GM18873 (cell line): ENCODE data around the gene EXOSC6.
A peak's percentile ranks its signal among the peaks of the same experiment; 100 is the strongest.
"Not testable (repeated sequence)": the region's sequence is repeated elsewhere in the genome, so short reads cannot be mapped to it uniquely, and the experiment has no call there.

Experiments used
- ATAC-seq: cut with Tn5 transposase; IDR thresholded peaks from one replicate; pipeline ENCODE4 v1.9.1; 2021; ENCODE audit warnings: mild to moderate bottlenecking, moderate library complexity, moderate number of reproducible peaks; ENCODE audit not compliant: unreplicated experiment, low FRiP score

The EXOSC6 gene

GRCh38 chr16:70255574-70255973, 3.8 kb upstream of the EXOSC6 start:
- ATAC-seq = no peak

GRCh38 chr16:70254965-70255286, 3.2 kb upstream of the EXOSC6 start:
- no peak for ATAC-seq

DNA sequence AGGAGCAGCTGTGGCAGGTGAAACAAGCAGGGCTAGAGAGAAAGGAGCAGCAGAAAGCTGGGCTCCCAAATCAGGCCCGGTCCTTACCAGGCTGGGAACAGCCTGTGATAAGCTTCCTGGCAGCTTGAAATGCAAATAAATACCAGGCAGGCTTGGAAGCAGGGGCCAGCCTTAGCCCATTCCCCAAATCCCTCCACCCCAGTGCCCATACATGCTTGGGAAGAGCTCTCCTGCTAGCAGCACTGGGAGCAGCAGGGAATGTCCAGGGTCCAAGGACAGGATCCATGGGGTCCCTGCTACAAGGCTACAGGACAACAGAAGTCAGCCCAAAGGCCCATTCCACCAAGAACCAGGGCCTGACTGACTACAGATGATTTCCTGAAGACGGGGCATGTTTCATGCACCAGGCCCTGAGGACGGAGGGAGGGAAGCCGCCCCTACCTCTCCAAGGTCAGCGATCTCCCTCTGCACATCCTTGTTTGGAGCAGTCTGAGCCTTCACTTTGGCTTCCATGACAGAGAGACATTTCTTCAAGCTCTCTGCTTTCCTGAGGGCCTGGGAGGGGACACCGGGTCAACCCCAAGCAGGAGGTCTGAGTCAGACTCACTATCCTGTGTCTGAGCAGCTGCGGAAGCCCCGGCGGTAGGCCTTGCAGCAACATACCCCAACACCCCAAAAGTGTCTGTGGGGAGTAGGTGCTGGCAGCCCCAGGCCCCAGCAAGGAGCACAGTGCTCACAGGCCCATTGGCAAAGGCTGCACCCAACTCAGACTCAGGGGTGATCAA, 2.6 kb upstream of the EXOSC6 start:
- ATAC-seq = no peak

DNA sequence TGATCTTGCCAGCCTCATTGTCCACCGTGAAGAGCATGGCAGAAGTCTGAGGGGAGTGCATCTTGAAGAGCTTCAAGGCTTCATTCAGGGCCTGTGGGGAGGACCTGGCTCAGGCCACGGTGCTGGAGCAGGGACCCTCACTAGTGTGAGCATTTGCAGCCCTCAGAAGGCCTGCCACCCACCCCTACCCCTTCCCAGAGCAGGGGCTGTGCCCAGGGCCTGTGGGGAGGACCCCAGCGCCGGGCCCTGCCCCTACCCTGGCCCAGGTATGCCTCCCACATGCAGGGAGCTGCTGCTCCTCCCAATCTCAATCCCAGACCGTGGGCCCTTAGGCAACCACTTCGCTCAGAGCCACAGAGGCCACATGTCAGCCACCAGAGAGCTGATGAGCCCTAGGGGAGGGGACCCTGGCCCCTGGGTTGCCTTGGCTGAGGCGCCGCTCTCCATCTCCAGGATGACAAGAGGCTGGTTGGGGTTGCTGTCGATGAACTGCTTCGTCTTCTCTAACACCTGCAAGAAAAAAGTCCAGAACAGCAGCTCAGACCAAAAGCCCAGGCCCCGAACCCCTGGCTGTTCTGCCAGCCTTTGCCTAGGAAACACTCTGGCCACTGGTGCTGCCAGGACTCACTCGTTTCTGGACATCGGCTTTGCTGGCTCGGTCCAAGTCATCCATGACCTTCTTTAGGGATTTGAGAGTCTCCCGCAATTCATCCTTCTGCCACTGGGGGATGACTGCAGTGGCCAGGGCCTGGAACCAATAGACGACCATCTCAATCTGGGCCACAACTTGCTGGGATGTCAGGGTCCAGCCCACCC, 1.8 kb upstream of the EXOSC6 start:
- ATAC-seq = no peak

DNA sequence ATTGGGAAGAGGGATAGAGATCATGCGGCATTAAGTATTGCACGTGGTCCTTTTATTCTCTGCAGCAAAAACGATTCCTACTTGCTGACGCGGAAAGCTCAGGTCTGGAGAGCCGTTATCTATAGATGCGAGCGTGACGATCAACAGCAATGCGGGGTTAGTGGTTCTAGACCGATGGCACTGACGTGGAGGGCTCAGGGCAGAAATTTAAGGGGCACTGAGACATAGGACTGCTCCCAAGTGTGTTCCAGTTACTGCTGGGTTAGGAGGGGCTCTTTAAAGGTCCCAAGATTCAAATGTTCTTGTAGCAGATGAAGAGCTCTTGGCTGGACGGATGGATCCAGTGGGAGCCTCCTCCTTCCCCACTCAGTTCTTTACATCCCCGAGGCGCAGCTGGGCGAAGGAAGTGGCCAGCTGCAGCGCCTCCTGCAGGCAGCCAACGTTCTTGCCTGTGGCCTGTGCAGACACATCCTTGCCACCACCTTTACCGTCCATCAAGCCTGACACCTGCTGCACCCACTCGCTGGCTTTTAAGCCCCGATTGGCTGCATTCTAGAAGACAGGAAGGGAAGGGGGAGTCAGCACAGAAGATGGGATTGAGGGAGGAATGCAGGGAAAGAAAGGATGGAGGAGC, 732 bp upstream of the EXOSC6 start:
- ATAC-seq = no peak

- ATAC-seq = peak; percentile 28
These were observed 752 bp downstream of the EXOSC6 start for GRCh38 chr16:70250748-70251628.

GRCh38 chr16:70249697-70250096, 2.0 kb downstream of the EXOSC6 start:
- not testable (repeated sequence) for ATAC-seq

GRCh38 chr16:70238773-70239172, 13.0 kb downstream of the EXOSC6 start:
- not testable (repeated sequence) for ATAC-seq

DNA sequence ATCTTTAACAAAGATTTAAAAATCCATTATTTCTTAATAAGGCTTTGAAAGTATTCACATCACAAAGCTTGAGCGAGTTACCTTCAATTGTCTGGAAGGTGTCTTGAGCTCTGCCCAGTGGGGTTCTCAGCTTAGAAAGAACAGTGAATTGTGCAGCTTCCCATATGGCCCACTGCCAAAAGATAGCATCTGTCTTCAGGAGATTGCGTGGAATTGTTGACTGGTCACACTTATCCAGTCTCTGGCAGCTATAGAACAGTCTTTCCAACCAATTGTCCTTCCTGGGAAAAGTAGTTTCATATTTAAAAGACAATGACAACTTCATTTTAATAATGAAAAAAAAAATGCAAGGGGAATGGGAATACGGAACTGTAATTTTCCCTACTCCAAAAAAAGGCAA, 19.9 kb downstream of the EXOSC6 start:
- ATAC-seq = not testable (repeated sequence)

DNA sequence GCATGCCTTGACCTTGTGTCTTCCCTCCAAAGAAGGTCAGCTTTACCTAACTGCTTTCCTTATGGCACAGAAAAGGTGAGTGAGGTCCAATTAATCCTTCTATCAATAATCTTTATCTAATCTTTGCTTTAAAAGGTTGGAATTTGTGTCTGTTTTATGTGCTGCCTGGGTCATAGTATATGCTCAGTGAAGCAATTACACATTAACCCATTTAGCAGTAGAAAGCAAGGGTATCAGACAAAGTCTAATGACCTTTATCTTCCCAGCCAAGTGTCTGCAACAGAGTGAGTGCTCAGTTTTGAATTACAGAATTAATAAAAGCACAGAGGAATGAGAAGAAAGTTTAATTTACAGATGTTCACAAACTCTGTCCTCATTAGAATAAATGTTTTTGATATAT, 25.7 kb downstream of the EXOSC6 start:
- ATAC-seq = not testable (repeated sequence)

DNA sequence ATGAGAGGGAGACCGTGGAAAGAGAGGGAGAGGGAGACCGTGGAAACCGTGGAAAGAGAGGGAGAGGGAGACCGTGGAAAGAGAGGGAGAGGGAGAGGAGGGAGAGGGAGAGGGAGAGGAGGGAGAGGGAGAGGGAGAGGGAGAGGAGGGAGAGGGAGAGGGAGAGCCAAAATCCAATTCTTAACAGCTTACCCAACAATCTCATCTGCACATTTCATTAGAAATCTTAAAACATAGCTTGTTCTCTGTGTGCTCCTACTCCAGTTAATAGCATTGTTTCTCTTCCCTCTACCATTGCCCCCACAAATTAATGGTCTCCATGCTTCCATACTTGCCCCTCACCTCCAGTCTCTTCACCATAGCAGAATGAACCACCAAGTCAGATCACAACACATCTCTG, 26.3 kb downstream of the EXOSC6 start:
- ATAC-seq = not testable (repeated sequence)

DNA sequence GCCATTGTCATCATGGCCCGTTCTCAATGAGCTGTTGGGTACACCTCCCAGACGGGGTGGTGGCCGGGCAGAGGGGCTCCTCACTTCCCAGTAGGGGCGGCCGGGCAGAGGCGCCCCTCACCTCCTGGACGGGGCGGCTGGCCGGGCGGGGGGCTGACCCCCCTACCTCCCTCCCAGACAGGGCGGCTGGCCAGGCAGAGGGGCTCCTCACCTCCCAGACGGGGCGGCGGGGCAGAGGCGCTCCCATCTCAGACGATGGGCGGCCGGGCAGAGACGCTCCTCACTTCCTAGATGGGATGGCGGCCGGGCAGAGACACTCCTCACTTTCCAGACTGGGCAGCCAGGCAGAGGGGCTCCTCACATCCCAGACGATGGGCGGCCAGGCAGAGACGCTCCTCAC, 27.1 kb downstream of the EXOSC6 start:
- ATAC-seq = not testable (repeated sequence)

GRCh38 chr16:70223971-70224513, 27.7 kb downstream of the EXOSC6 start:
- not testable (repeated sequence) for ATAC-seq

DNA sequence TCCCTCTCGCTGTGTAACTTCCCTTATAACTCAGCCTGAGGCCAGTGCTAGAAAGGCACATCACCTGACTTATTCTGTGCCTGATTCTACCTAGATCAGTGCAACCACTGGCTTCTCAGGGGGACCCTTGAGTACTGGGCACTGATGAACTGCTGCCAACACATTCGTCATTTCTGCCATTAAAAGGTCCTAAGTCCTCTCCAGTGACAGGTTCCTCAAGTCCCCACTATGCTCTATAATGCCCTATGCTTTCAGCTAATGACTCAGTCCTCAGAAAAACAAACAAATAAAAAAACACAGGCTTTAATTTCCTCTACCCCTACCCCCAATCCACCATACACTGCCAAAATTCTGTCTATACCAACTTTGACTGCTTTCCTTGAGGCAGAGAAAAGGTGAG, 28.5 kb downstream of the EXOSC6 start:
- not testable (repeated sequence) for ATAC-seq

DNA sequence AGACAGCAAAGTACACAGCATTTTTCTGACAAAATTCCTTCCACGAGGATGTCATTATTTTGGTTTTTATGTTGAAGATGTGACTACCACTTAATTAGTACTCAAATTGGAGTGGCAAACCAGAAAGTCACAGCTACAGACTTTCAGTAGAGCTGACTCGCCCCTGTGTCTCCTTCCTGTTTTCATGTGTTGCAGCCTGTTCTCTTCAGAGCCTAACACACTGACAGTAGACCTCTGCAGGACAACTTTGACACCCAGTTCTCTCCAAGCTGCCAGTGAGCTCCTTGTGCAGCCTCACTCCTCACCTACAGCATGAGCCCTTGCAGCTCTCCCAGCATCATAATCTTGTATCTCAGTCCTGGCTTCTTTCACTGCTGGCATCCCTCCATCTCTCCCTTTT, 29.2 kb downstream of the EXOSC6 start:
- ATAC-seq = not testable (repeated sequence)

GRCh38 chr16:70218586-70218985, 33.2 kb downstream of the EXOSC6 start:
- not testable (repeated sequence) for ATAC-seq

DNA sequence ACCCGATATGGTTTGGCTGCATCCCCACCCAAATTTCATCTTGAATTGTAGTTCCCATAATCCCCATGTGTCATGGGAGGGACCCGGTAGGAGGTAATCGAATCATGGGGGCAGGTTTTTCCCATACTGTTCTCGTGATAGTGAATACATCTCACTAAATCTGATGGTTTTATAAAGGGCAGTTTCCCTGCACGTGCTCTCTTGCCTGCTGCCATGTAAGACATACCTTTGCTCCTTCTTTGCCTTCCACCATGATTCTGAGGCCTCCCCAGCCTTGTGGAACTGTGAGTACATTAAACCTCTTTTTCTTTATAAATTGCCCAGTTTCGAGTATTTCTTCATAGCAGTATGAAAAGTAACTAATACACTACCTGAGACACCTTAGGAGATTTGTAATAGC, 45.4 kb downstream of the EXOSC6 start:
- not testable (repeated sequence) for ATAC-seq

DNA sequence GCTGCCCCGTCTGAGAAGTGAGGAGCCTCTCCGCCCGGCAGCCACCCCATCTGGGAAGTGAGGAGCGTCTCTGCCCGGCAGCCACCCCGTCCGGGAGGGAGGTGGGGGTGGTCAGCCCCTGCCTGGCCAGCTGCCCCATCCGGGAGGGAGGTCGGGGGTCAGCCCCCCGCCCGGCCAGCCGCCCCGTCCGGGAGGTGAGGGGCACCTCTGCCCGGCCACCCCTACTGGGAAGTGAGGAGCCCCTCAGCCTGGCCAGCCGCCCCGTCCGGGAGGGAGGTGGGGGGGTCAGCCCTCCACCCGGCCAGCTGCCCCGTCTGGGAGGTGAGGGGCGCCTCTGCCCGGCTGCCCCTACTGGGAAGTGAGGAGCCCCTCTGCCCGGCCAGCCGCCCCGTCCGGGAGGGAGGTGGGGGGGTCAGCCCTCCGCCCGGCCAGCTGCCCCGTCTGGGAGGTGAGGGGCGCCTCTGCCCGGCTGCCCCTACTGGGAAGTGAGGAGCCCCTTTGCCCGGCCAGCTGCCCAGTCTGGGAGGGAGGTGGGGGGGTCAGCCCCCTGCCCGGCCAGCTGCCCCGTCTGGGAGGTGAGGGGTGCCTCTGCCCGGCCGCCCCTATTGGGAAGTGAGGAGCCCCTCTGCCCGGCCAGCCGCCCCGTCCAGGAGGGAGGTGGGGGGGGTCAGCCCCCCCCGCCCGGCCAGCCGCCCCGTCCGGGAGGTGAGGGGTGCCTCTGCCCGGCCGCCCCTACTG, 46.9 kb downstream of the EXOSC6 start:
- ATAC-seq = not testable (repeated sequence)

GRCh38 chr16:70204010-70204409, 47.7 kb downstream of the EXOSC6 start:
- ATAC-seq = not testable (repeated sequence)
